Left lung (tissue), 10 donors: ENCODE measurements around the gene TNS3. TPM values are rescaled to one million over a fixed set of nuclear protein-coding genes. Genes with fewer than 3 reads are reported as not detected.

Experiments used
- ATAC-seq: fragments of 200-7000 bp; cut with Tn5 transposase; one replicate; pipeline ENCODE4 v1.9.1; 2020; ENCODE audit warnings: moderate library complexity
- DNase-seq, 4 donors: peaks; one replicate each; pipeline ENCODE4 v3.0.0-alpha.2; 2013 to 2020
- H3K27ac ChIP-seq, 2 donors: fragments of 200-600 bp; sonication (generic) in 1 of 2; one replicate each; pipeline versions ENCODE4 v1.5.0 to v1.8.0; 2020 to 2021
- H3K27me3 ChIP-seq, 2 donors: fragments of 200-600 bp; sonication (generic) in 1 of 2; one replicate each; pipeline versions ENCODE4 v1.5.0 to v1.8.0; 2020 to 2021
- H3K36me3 ChIP-seq, 2 donors: fragments of 200-600 bp; sonication (generic) in 1 of 2; one replicate each; pipeline versions ENCODE4 v1.5.0 to v1.8.0; 2020 to 2021
- H3K4me1 ChIP-seq, 2 donors: fragments of 200-600 bp; one replicate each; pipeline ENCODE4 v1.8.0; 2021
- H3K4me3 ChIP-seq, 2 donors: fragments of 200-600 bp; sonication (generic) in 1 of 2; one replicate each; pipeline versions ENCODE4 v1.5.0 to v1.8.0; 2020 to 2021; ENCODE audit warnings: mild to moderate bottlenecking in 1 of 2
- H3K9me3 ChIP-seq, 2 donors: fragments of 200-600 bp; sonication (generic) in 1 of 2; one replicate each; pipeline versions ENCODE4 v1.5.0 to v1.8.0; 2020 to 2021
- CTCF ChIP-seq, 2 donors: fragments of 200-600 bp; sonication (generic) in 1 of 2; IDR thresholded peaks; one replicate each; pipeline versions ENCODE4 v1.5.0 to v1.8.0; 2021; ENCODE audit warnings: antibody characterized with exemption in 2 of 2
- intact Hi-C, 2 donors: fragments of 100-400 bp; cut with DNase I; formaldehyde crosslinking; loops; one replicate each; pipeline versions ENCODE4 v1.11.2 to v1.14.2; 2022
- polyA plus RNA-seq, 6 donors: library from polyadenylated mRNA; unstranded; fragments of 120-200 nt; gene quantifications; one replicate each; pipeline ENCODE4 v1.2.1, GENCODE V29; 2013; ENCODE audit not compliant: insufficient read length in 6 of 6
- total RNA-seq, 2 donors: library from RNA; stranded (reverse); fragmentation: NEBNext Ultra II Directional; extraction: Animal tissue kit (Norgen Biotek cat#: 25700); gene quantifications; one replicate each; pipeline ENCODE4 v1.2.1, GENCODE V29; 2021
- donor health status: DM: no; HTN: yes; CAD: no.
- donor health status: DM: no; HTN: no; CAD: no.

TNS3 gene
- total and polyA plus RNA-seq, 8 donors = 86.3 to 151 (median 97.8) TPM

GRCh38 chr7:47420122-47420780 is 161.7 kb downstream of the TNS3 start:
- ATAC-seq = no peak
- Histone ChIP-seq H3K9me3 (no peaks in the 10 kb centered on the region), H3K4me3 (no peak overlapping the region), H3K27ac (no peak overlapping the region), H3K36me3 (peaks cover 0 to 83% of the 10 kb centered on the region in 2 donors), H3K27me3 (no peaks in the 10 kb centered on the region), H3K4me1 (no peaks in the 10 kb centered on the region)
- intact Hi-C loops = no loop called here
- TF ChIP-seq CTCF (IDR thresholded peaks at IDR 0.05) = no peak
- DNase-seq = no peak

GRCh38 chr7:47419471-47419870 is 162.4 kb downstream of the TNS3 start:
- peaks cover 0 to 83% of the 10 kb centered on the region in 2 donors for H3K36me3 ChIP-seq

GRCh38 chr7:47418601-47419309 is 163.2 kb downstream of the TNS3 start:
- peaks cover 0 to 83% of the 10 kb centered on the region in 2 donors for H3K36me3 ChIP-seq
- DNase-seq = no peak

More at GRCh38 chr7:47419471-47419870, 162.4 kb downstream of the TNS3 start:
- no peak overlapping the region for H3K4me3 ChIP-seq
- intact Hi-C loops = no loop called here
- no peak for TF ChIP-seq CTCF (IDR thresholded peaks at IDR 0.05)
- H3K9me3 ChIP-seq = no peaks in the 10 kb centered on the region
- no peaks in the 10 kb centered on the region for H3K4me1 ChIP-seq
- no peak for DNase-seq
- no peak for ATAC-seq
- no peaks in the 10 kb centered on the region for H3K27me3 ChIP-seq
- no peak overlapping the region for H3K27ac ChIP-seq

GRCh38 chr7:47416492-47417480 is 165.1 kb downstream of the TNS3 start:
- H3K36me3 ChIP-seq = peaks cover 0 to 82% of the 10 kb centered on the region in 2 donors
- H3K4me1 ChIP-seq = no peaks in the 10 kb centered on the region
- H3K27me3 ChIP-seq = no peaks in the 10 kb centered on the region
- intact Hi-C loops = no loop called here
- no peak overlapping the region for H3K27ac ChIP-seq
- no peak overlapping the region for H3K4me3 ChIP-seq
- no peak for TF ChIP-seq CTCF (IDR thresholded peaks at IDR 0.05)
- ATAC-seq (peak; percentile 17), DNase-seq (no peak)
- H3K9me3 ChIP-seq = no peaks in the 10 kb centered on the region

More at GRCh38 chr7:47418601-47419309, 163.2 kb downstream of the TNS3 start:
- ATAC-seq = peak; percentile 14
- no peak for TF ChIP-seq CTCF (IDR thresholded peaks at IDR 0.05)
- H3K27me3 ChIP-seq = no peaks in the 10 kb centered on the region
- no peaks in the 10 kb centered on the region for H3K9me3 ChIP-seq
- intact Hi-C loops = no loop called here
- no peaks in the 10 kb centered on the region for H3K4me1 ChIP-seq
- no peak overlapping the region for H3K27ac ChIP-seq
- H3K4me3 ChIP-seq = no peak overlapping the region
